GM20000 (cell line): ENCODE results near the gene SPATS2.

Experiments used
- DNase-seq: peaks from one replicate; pipeline ENCODE4 v3.0.0; 2012; ENCODE audit warnings: low spot score
- TF ChIP-seq, protein P1 (sequence below): IDR thresholded peaks from 2 replicates; pipeline ENCODE4 v1.5.1; 2012; ENCODE audit warnings: mild to moderate bottlenecking, control low read depth; ENCODE audit errors: extremely low read depth, missing control alignments

Gene SPATS2

DNA sequence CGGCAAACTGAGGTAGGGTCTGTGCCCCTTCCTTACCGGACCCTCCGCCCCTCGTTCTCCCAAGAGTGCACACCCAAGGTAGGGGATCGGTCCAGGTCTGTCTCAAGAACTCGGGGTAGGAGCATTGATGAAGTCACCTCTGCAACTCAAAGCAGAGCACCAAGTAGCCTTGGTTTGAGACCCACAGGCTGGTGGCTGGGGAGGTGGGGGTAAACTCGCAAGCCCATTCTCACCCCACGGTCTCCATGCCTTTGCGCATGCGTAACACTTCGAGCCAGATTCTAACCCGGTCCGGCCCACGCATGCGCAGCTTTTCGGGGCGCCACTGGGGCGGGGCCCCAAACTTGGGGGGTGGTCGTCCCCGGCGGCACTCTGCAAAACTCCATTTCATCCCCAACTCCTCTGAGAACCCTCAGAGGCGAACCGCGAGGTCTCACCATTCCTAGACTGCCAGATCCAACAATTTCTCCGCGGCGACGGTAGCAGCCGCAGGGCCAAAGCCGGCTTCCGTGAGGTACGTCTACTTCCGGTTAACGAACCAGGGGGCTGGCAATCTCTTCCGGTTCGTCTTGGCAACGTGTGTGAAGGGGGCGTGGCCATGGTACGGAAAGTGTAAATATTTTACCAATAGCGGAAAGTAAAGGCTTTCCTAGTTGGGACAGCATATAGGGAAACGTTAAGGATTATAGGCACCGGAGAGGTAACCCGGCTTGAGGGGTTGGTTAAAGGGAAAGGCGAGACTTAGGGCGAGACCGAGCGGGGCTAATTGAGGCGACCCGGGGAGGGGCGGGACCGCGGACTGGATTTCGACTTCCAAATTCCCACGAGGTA is 200.6 kb downstream of the SPATS2 start, which contains the start of gene MCRS1:
Gene MCRS1 (minus strand): TSS at position 532 of the 831 bp plus-strand sequence. CDS start 1,411 bp downstream, outside the sequence.
- TF ChIP-seq, protein P1, sequence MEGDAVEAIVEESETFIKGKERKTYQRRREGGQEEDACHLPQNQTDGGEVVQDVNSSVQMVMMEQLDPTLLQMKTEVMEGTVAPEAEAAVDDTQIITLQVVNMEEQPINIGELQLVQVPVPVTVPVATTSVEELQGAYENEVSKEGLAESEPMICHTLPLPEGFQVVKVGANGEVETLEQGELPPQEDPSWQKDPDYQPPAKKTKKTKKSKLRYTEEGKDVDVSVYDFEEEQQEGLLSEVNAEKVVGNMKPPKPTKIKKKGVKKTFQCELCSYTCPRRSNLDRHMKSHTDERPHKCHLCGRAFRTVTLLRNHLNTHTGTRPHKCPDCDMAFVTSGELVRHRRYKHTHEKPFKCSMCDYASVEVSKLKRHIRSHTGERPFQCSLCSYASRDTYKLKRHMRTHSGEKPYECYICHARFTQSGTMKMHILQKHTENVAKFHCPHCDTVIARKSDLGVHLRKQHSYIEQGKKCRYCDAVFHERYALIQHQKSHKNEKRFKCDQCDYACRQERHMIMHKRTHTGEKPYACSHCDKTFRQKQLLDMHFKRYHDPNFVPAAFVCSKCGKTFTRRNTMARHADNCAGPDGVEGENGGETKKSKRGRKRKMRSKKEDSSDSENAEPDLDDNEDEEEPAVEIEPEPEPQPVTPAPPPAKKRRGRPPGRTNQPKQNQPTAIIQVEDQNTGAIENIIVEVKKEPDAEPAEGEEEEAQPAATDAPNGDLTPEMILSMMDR: no peak
- peak; percentile 94 for DNase-seq

DNA sequence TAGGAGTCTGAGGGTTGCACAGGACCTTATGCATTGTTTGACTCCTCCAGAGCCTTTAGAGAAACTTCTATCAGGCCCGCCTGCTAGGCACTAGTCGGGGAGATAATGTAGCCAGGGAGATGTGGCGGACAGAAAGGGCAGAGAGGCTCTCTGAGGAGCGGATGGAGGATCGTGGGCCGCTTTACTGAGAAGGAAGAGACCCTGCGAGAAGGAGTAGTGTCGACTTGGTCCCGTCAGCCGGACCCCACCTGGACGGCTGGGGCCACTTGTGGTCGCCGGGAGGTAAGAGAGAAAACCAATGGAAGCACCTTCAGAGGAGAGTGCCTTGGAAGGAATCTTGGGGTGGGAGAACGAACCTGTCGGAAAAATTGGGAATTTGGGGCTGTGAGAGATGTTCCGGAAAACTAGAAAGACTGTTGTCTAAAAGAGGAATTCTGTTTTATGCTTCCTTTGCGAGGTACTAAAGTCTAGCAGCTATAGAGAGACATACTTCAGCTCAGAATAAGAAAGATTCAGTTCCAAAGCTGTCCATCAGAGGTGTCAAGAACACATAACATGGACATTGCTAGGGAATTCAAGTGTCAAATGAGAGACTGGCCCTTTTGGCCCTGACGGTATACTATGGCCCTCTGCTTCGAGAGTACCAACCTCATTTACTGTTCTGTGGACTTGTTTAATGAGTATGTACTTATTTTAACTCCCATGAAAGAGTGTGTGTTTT is 201.3 kb downstream of the SPATS2 start:
- DNase-seq: no peak
- TF ChIP-seq, protein P1: no peak
